ENCODE data around the gene ATF2.

Gene ATF2

GRCh38 chr2:175074478-175074877, 93.5 kb downstream of the ATF2 start:
- no peak for DNase-seq

DNA sequence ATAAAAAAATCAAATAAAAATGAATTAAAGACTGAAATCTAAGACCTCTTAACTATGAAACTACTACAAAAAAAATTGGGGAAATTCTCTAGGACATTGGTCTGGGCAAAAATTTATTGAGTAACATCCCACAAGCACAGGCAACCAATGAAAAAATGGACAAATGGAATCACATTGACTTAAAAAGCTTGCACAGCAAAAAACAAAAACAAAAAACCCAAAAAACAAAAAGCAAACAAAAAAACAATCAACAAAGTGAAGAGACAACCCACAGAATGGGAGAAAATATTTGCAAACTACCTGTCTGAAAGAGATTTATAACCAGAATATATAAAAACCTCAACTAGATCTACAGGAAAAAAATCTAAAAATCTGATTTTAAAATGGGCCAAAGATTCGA, 99.5 kb downstream of the ATF2 start:
- DNase-seq, result no peak

DNA sequence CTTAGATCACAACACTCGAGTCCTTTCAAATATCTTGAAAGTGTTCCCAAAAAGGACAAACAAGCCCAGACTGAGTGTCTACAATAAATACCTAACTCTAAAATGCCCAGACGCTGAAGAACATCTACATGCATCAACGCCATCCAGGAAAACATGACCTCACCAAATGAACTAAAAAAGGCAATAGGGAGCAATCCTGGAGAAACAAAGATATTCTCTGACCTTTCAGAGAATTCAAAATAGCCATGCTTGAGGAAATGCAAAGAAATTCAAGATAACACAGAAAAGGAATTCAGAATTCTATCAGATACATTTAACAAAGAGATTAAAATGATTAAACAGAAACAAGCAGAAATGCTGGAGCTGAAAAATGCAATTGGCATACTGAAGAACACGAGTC, 101.6 kb downstream of the ATF2 start:
- no peak for DNase-seq

GRCh38 chr2:175064797-175065196, 103.2 kb downstream of the ATF2 start:
- peak in 1 of 3 donors; percentile 11 for DNase-seq

- no peak for DNase-seq
These were observed 104.3 kb downstream of the ATF2 start for GRCh38 chr2:175063741-175064140.

DNA sequence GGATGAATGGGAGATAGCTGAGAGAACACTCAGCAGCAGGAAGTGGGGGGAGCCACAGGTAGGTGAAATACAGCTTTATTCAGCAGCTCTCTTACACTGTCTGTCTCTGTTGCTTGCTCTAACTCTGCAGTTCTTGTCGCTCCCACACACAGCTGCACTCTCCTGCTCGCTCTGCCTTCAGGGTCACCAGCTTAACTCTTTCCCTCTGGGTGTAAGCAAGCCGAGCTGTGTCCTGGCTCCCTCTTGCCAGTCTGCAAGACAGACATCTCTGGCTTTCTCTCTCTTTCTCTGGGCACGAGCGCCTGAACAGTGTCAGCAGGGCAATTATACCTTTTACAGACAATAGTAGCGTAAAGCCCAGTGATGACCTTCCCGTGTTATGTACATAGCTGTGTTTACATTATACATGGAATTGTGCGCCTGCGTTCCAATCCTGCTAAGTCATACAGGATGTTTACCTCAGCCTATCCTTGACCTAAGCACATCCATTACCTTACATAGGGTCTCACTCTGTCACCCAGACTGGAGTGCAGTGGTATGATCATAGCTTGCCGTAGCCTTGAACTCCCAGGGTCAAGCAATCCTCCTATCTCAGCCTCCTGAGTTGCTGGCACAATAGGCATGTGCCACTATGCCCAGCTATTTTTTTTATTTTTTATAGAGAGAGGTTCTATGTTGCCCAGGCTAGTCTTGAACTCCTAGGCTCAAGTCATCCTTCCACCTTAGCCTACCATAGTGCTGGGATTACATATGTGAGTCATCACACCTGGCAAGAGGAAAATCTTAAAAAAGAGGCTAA, 105.0 kb downstream of the ATF2 start:
- no peak for DNase-seq

GRCh38 chr2:175057078-175057685, 110.8 kb downstream of the ATF2 start:
- no peak for DNase-seq

- DNase-seq, result no peak
These were observed 112.0 kb downstream of the ATF2 start for GRCh38 chr2:175055993-175056392.

GRCh38 chr2:175054340-175054739, 113.7 kb downstream of the ATF2 start:
- DNase-seq, result no peak

GRCh38 chr2:175049661-175050060, 118.3 kb downstream of the ATF2 start:
- DNase-seq, result no peak

GRCh38 chr2:175048275-175048674, 119.7 kb downstream of the ATF2 start:
- peak in 1 of 3 donors; percentile 6 for DNase-seq

- DNase-seq, result no peak
These were observed 128.5 kb downstream of the ATF2 start for GRCh38 chr2:175039490-175039889.

DNA sequence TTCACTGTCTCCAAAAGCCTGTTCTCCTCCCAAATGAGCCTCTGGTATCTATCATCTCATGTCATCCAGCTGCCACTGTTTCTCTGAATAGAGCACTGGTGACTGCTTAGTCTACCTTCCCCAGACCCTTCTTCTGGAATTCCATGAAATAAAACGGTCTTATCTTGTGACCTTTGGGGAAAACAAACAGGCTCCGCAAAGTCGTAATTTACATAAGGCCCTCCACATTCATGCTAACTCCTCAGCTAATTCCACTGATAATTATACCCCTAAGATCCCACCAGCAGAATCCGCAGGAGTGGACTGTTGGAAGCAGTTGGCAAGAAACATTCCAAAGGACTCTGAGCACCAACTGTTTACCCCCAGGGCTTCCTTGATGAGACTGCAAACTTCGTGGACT, 129.0 kb downstream of the ATF2 start:
- DNase-seq, result no peak

DNA sequence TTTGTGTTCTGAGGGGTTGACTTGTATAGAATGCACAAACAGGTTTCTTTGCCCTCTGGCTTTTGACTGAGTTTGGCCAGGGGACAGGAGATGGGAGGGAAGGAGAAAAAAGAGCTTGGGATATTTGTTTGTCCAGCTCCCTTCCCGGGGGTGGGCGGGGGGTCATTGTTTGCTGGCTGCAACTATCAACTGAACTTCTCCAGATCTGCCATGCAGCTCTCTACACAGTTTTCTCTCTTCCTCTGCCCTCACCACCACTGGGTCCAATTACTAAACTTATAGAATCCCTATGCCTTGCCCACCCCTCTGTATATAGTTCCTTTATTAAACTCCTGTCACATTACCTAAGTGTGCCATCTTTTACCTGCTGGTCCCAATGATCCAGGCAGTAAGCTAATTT, 130.1 kb downstream of the ATF2 start:
- DNase-seq, result no peak

GRCh38 chr2:175036582-175037018, 131.4 kb downstream of the ATF2 start:
- peak; percentile 20 to 67 (median 63) for DNase-seq

DNA sequence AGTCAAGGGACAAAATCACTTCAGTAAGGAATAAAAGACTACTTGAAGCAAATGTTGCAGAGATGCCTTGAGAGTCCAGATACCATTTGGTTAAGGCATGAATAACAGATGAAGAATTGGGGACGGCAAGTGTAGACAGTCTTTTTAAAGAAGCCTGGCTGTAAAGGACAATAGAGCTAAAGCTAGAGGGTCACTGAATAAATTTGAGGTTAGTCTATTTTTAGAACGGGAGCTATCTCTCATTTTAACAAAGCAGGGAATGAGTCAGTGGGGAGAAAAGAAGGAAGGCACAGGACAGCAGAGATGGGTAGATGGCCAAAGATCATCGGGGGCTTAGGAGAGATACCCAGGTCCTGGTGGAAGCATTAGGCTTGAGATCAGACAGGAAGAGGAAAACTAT, 132.2 kb downstream of the ATF2 start:
- no peak for DNase-seq

- peak; percentile 58 to 66 (median 64) for DNase-seq
These were observed 133.3 kb downstream of the ATF2 start for GRCh38 chr2:175034716-175035115.

DNA sequence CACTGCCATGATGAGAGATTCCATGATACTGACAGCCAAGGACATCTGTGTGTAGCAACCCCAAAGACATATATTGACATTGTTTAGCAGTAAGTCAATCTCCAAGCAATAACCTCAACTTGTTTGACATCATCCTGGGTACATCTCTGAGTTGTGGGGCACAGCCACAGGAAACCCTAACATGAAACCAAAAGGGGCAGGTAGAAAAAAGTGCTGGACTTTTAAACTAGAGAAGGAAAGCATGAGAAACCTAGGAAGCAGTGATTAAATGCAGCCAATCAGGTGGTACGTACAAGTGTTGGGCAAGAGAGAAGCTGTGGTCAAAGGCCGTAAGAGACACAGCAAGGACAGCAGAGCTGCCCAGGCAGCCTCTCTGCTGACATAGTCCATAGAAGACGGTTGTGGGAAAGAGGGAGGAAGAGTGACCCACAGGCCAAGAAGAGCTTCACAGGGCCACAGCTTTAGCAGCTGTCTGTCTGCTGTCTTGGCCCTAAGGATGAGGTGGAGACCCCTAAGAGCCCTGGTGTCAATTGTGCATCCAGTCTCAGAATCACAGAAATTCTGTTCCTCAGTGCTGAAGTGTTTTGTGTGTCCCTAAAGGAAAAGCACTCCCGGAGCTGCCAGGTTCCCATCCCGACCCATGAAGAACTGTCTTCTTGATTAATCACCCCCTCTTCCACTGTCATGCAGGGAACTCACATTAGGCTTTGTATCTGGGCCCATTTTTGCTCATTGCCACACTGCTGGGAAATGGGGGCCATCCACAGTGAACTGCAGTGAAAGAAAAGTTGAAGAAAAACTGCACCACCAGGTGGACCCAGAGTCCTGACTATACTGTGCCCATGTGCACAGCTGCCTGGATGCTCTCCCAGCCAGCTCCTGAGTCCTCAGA, 137.4 kb downstream of the ATF2 start:
- peak; percentile 24 to 50 (median 40) for DNase-seq

- no peak for DNase-seq
These were observed 140.2 kb downstream of the ATF2 start for GRCh38 chr2:175027755-175028154.

DNA sequence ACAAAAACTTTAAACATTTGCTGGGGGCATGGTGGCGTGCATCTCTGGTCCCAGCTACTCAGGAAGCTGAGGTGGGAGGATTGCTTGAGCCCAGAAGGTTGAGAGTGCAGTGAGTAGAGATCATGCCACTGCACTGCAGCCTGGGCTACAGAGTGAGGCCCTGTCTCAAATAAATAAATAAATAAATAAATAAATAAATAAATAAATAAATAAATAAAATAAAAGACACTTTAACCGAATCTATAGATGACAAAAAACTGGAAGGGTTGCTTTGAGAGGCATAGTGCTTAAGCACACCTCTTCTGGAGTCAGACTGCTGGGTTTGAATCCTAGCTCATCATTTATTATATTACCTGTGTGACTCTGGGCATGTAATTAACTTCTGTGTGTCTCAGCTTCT, 141.6 kb downstream of the ATF2 start:
- DNase-seq, result no peak

- no peak for DNase-seq
These were observed 142.1 kb downstream of the ATF2 start for GRCh38 chr2:175025946-175026345.

DNA sequence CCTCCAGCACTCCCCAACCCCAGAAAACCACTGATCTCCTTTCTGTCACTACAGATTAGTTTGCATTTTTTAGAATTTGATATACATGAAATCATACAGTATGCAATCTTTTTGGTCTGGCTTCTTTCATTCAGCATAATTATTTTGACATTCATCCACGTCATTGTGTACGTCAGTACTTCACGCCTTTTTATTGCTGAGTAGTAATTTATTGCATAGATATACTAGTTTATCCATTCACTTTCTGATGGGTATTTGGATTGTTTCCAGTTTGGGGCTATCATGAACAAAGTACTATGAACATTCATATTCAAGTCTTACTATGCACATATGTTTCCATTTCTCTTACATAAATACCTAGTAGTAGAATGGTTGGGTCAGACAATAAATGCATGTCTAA, 142.8 kb downstream of the ATF2 start:
- DNase-seq, result no peak

- no peak for DNase-seq
These were observed 145.1 kb downstream of the ATF2 start for GRCh38 chr2:175022923-175023322.

Data from suppressor macrophage treated with lipopolysaccharide for 1 hour (primary cell).